Activated T-helper 1 cell treated with anti-CD3 and anti-CD28 coated beads, Interleukin-12 subunit alpha, Interleukin-12 subunit beta, Interleukin-2, Interleukin-4 antibody, amounts not matched to agents 30 ng/mL and 10 ng/mL and 1 ng/mL, durations not matched to agents 14 hours and 24 hours and 36 hours (primary cell): ENCODE results near the gene EFTUD2. TPM values are rescaled to one million over a fixed set of nuclear protein-coding genes. Genes with fewer than 3 reads are reported as not detected.
"Not testable (repeated sequence)": the region's sequence is repeated elsewhere in the genome, so short reads cannot be mapped to it uniquely, and the experiment has no call there.

Experiments used
- DNase-seq: peaks from one replicate; pipeline ENCODE4 v3.0.0; 2021; ENCODE audit warnings: low spot score
- H3K27ac Mint-ChIP-seq: one replicate; pipeline ENCODE4 v1.8.0; 2021; ENCODE audit warnings: mild to moderate bottlenecking, mixed read lengths
- H3K27me3 Mint-ChIP-seq: one replicate; pipeline ENCODE4 v1.8.0; 2022; ENCODE audit warnings: mild to moderate bottlenecking, moderate library complexity, mixed read lengths; ENCODE audit not compliant: insufficient read depth
- H3K36me3 Mint-ChIP-seq: one replicate; pipeline ENCODE4 v1.8.0; 2021; ENCODE audit warnings: low read depth, mixed read lengths
- H3K4me1 Mint-ChIP-seq: one replicate; pipeline ENCODE4 v1.8.0; 2021; ENCODE audit warnings: low read depth, mixed read lengths
- H3K4me3 Mint-ChIP-seq: one replicate; pipeline ENCODE4 v1.8.0; 2021; ENCODE audit warnings: mild to moderate bottlenecking, moderate library complexity, mixed read lengths
- H3K9me3 Mint-ChIP-seq: one replicate; pipeline ENCODE4 v1.8.0; 2021; ENCODE audit warnings: mixed read lengths
- intact Hi-C: fragments of 100-400 bp; cut with micrococcal nuclease; formaldehyde crosslinking; loops from one replicate; pipeline ENCODE4 v1.15.1; 2024
- total RNA-seq: library from RNA; stranded (reverse); gene quantifications from 2 replicates; pipeline ENCODE4 v1.2.3, GENCODE V29; 2022

EFTUD2 gene
- total RNA-seq, 1 donor from 2014 or later: 219 TPM

GRCh38 chr17:44818508-44818907 is 80.7 kb downstream of the EFTUD2 start:
- H3K4me1 Mint-ChIP-seq, H3K36me3 Mint-ChIP-seq, H3K4me3 Mint-ChIP-seq, H3K9me3 Mint-ChIP-seq, intact Hi-C loops, H3K27ac Mint-ChIP-seq, DNase-seq: not testable (repeated sequence)
- H3K27me3 Mint-ChIP-seq: peaks cover 15% of the 10 kb centered on the region

- Mint-ChIP-seq H3K27ac (no peak overlapping the region), H3K9me3 (no peaks in the 10 kb centered on the region), H3K4me1 (no peaks in the 10 kb centered on the region), H3K4me3 (no peak overlapping the region), H3K36me3 (no peaks in the 10 kb centered on the region), H3K27me3 (peaks cover 8% of the 10 kb centered on the region)
- intact Hi-C loops: no loop called here
- DNase-seq: no peak
These were observed 87.0 kb downstream of the EFTUD2 start for GRCh38 chr17:44812263-44812662.

- H3K27me3 Mint-ChIP-seq, intact Hi-C loops, H3K27ac Mint-ChIP-seq, H3K9me3 Mint-ChIP-seq, H3K36me3 Mint-ChIP-seq, H3K4me3 Mint-ChIP-seq, H3K4me1 Mint-ChIP-seq, DNase-seq: not testable (repeated sequence)
These were observed 90.4 kb downstream of the EFTUD2 start for GRCh38 chr17:44808656-44809388.

GRCh38 chr17:44808156-44808555 is 91.1 kb downstream of the EFTUD2 start:
- Mint-ChIP-seq H3K9me3 (no peaks in the 10 kb centered on the region), H3K27ac (no peak overlapping the region), H3K4me3 (no peak overlapping the region), H3K4me1 (no peaks in the 10 kb centered on the region), H3K36me3 (no peaks in the 10 kb centered on the region), H3K27me3 (peaks cover 6% of the 10 kb centered on the region)
- no peak for DNase-seq
- intact Hi-C loops: no loop called here

GRCh38 chr17:44807817-44808155 is 91.5 kb downstream of the EFTUD2 start:
- Mint-ChIP-seq H3K4me1 (no peaks in the 10 kb centered on the region), H3K9me3 (no peaks in the 10 kb centered on the region), H3K27me3 (peaks cover 6% of the 10 kb centered on the region), H3K4me3 (no peak overlapping the region), H3K27ac (no peak overlapping the region), H3K36me3 (no peaks in the 10 kb centered on the region)
- intact Hi-C loops: no loop called here
- no peak for DNase-seq

GRCh38 chr17:44807093-44807816 is 92.0 kb downstream of the EFTUD2 start:
- Mint-ChIP-seq H3K4me3 (no peak overlapping the region), H3K27me3 (peaks cover 6% of the 10 kb centered on the region), H3K4me1 (no peaks in the 10 kb centered on the region), H3K36me3 (no peaks in the 10 kb centered on the region), H3K9me3 (no peaks in the 10 kb centered on the region), H3K27ac (no peak overlapping the region)
- intact Hi-C loops: no loop called here
- DNase-seq: no peak

- no peak for DNase-seq
- intact Hi-C loops: no loop called here
- Mint-ChIP-seq H3K36me3 (no peaks in the 10 kb centered on the region), H3K4me1 (no peaks in the 10 kb centered on the region), H3K27ac (no peak overlapping the region), H3K4me3 (no peak overlapping the region), H3K27me3 (peaks cover 11% of the 10 kb centered on the region), H3K9me3 (no peaks in the 10 kb centered on the region)
These were observed 94.7 kb downstream of the EFTUD2 start for GRCh38 chr17:44804302-44805089.

- intact Hi-C loops: no loop called here
- H3K9me3 Mint-ChIP-seq: no peaks in the 10 kb centered on the region
- no peak for DNase-seq
- H3K27ac Mint-ChIP-seq: no peak overlapping the region
- H3K4me3 Mint-ChIP-seq: no peak overlapping the region
- no peaks in the 10 kb centered on the region for H3K36me3 Mint-ChIP-seq
- peaks cover 11% of the 10 kb centered on the region for H3K27me3 Mint-ChIP-seq
- H3K4me1 Mint-ChIP-seq: peaks cover 7% of the 10 kb centered on the region
These were observed 97.4 kb downstream of the EFTUD2 start for GRCh38 chr17:44801880-44802279.

Other genes starting within 250 kb of the EFTUD2 start
- gene MEIOC, start 243.0 kb downstream of the EFTUD2 start, total RNA-seq: 0.12 and 0.29 TPM in 2 replicates
- gene CCDC43, start 209.7 kb downstream of the EFTUD2 start, total RNA-seq: 42.6 and 44.6 TPM in 2 replicates
- 22.5 and 22.8 TPM in 2 replicates for gene DBF4B, start 190.8 kb downstream of the EFTUD2 start, total RNA-seq
- gene ADAM11, start 140.5 kb downstream of the EFTUD2 start, total RNA-seq: 0.32 and 0.52 TPM in 2 replicates
- 4.7 and 5.7 TPM in 2 replicates for gene GJC1, start 69.2 kb downstream of the EFTUD2 start, total RNA-seq
- not detected in 2 replicates for gene HIGD1B, start 51.6 kb downstream of the EFTUD2 start, total RNA-seq
- gene GFAP, start 16.1 kb upstream of the EFTUD2 start, total RNA-seq: not detected in 2 replicates
- 41.4 and 42.8 TPM in 2 replicates for gene KIF18B, start 48.3 kb upstream of the EFTUD2 start, total RNA-seq
- 0.39 and 0.54 TPM in 2 replicates for gene C1QL1, start 68.9 kb upstream of the EFTUD2 start, total RNA-seq
- gene DCAKD, start 152.2 kb upstream of the EFTUD2 start, total RNA-seq: 24.0 and 24.9 TPM in 2 replicates
- gene NMT1, start 161.9 kb upstream of the EFTUD2 start, total RNA-seq: 168 and 173 TPM in 2 replicates
- 2.4 and 4.3 TPM in 2 replicates for gene PLCD3, start 233.1 kb upstream of the EFTUD2 start, total RNA-seq
- gene ACBD4, start 236.2 kb upstream of the EFTUD2 start, total RNA-seq: 11.3 and 12.5 TPM in 2 replicates
- 65.9 and 67.9 TPM in 2 replicates for gene HEXIM1, start 249.0 kb upstream of the EFTUD2 start, total RNA-seq